ENCODE data around the gene CLSTN2. TPM values are rescaled to one million over a fixed set of nuclear protein-coding genes. Genes with fewer than 3 reads are reported as not detected.

Gene CLSTN2
- total RNA-seq, 1 experiment from 2014 or later = 0.07 TPM

DNA sequence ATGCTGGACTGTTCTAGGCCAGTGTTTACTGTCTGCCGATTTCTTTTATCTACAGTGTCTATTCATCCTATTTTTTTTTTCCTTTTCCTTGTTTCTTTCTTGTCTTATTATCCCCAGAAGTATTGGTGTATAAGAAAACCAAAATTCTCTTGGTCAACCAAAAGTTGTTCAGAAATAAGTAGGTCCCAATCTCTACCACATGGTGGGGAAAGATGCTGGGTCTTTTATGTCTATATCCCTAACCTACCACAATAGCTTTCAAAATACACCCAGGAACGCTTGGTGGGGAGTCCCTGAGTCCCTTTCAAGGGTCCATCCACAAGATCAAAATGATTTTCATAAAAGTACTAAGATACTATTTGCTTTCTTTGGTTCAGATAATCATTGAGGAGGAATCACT, 225.6 kb downstream of the CLSTN2 start:
- BruUV-seq (replicated peaks) = no TSS peak
- Mint-ChIP-seq H3K9me3 (ENCODE audit: low read depth, unreplicated experiment) (peaks cover 2% of the 10 kb centered on the region), H3K4me1 (ENCODE audit: low read depth, unreplicated experiment) (no peaks in the 10 kb centered on the region), H3K36me3 (ENCODE audit: insufficient read depth, unreplicated experiment) (no peaks in the 10 kb centered on the region), H3K4me3 (ENCODE audit: low read depth, unreplicated experiment) (no peak overlapping the region), H3K27ac (ENCODE audit: unreplicated experiment) (no peak overlapping the region), H3K27me3 (ENCODE audit: unreplicated experiment) (peaks cover 22% of the 10 kb centered on the region)
- DNase-seq = no peak
- TF ChIP-seq, protein P1, sequence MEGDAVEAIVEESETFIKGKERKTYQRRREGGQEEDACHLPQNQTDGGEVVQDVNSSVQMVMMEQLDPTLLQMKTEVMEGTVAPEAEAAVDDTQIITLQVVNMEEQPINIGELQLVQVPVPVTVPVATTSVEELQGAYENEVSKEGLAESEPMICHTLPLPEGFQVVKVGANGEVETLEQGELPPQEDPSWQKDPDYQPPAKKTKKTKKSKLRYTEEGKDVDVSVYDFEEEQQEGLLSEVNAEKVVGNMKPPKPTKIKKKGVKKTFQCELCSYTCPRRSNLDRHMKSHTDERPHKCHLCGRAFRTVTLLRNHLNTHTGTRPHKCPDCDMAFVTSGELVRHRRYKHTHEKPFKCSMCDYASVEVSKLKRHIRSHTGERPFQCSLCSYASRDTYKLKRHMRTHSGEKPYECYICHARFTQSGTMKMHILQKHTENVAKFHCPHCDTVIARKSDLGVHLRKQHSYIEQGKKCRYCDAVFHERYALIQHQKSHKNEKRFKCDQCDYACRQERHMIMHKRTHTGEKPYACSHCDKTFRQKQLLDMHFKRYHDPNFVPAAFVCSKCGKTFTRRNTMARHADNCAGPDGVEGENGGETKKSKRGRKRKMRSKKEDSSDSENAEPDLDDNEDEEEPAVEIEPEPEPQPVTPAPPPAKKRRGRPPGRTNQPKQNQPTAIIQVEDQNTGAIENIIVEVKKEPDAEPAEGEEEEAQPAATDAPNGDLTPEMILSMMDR (IDR thresholded peaks at IDR 0.05; ENCODE audit: unreplicated experiment) = no peak
- CTCF ChIA-PET = no interaction called here
- intact Hi-C loops (cut with micrococcal nuclease; ENCODE audit: unreplicated experiment) = no loop called here

DNA sequence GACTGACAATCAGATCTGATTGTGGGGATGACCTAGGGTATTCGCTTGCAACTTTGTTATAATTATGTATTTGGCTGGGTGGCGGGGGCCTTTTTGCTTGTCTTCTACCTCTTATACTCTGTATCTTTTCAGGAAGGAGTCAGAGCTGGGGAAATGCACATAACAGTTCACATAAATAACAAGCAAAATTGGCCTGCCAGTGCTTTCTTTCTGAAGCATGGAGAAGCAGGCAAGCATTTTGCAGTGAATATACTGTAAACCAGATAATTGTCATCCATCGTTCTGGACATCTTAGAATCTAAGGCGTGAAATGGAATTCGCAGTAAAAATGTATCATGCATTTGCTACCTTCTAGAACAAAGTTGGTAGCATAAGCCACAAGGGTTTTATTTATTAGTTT, 227.6 kb downstream of the CLSTN2 start:
- intact Hi-C loops (cut with micrococcal nuclease; ENCODE audit: unreplicated experiment) = no loop called here
- no peaks in the 10 kb centered on the region for H3K4me1 Mint-ChIP-seq (ENCODE audit: low read depth, unreplicated experiment)
- CTCF ChIA-PET = no interaction called here
- no TSS peak for BruUV-seq (replicated peaks)
- TF ChIP-seq, protein P1 (IDR thresholded peaks at IDR 0.05; ENCODE audit: unreplicated experiment) = no peak
- DNase-seq = no peak
- no peaks in the 10 kb centered on the region for H3K36me3 Mint-ChIP-seq (ENCODE audit: insufficient read depth, unreplicated experiment)
- peaks cover 36% of the 10 kb centered on the region for H3K27me3 Mint-ChIP-seq (ENCODE audit: unreplicated experiment)
- no peak overlapping the region for H3K4me3 Mint-ChIP-seq (ENCODE audit: low read depth, unreplicated experiment)
- H3K27ac Mint-ChIP-seq (ENCODE audit: unreplicated experiment) = no peak overlapping the region
- H3K9me3 Mint-ChIP-seq (ENCODE audit: low read depth, unreplicated experiment) = peaks cover 2% of the 10 kb centered on the region

GRCh38 chr3:140163159-140163763, 228.3 kb downstream of the CLSTN2 start:
- H3K36me3 Mint-ChIP-seq (ENCODE audit: insufficient read depth, unreplicated experiment) = no peaks in the 10 kb centered on the region
- BruUV-seq (replicated peaks) = no TSS peak
- TF ChIP-seq, protein P1 (IDR thresholded peaks at IDR 0.05; ENCODE audit: unreplicated experiment) = no peak
- H3K4me1 Mint-ChIP-seq (ENCODE audit: low read depth, unreplicated experiment) = no peaks in the 10 kb centered on the region
- H3K27ac Mint-ChIP-seq (ENCODE audit: unreplicated experiment) = no peak overlapping the region
- intact Hi-C loops (cut with micrococcal nuclease; ENCODE audit: unreplicated experiment) = no loop called here
- peaks cover 2% of the 10 kb centered on the region for H3K9me3 Mint-ChIP-seq (ENCODE audit: low read depth, unreplicated experiment)
- CTCF ChIA-PET = no interaction called here
- DNase-seq = no peak
- peaks cover 36% of the 10 kb centered on the region for H3K27me3 Mint-ChIP-seq (ENCODE audit: unreplicated experiment)
- no peak overlapping the region for H3K4me3 Mint-ChIP-seq (ENCODE audit: low read depth, unreplicated experiment)

GRCh38 chr3:140164156-140164555, 229.2 kb downstream of the CLSTN2 start:
- no TSS peak for BruUV-seq (replicated peaks)
- Mint-ChIP-seq H3K36me3 (ENCODE audit: insufficient read depth, unreplicated experiment) (no peaks in the 10 kb centered on the region), H3K27ac (ENCODE audit: unreplicated experiment) (no peak overlapping the region), H3K9me3 (ENCODE audit: low read depth, unreplicated experiment) (peaks cover 2% of the 10 kb centered on the region), H3K4me1 (ENCODE audit: low read depth, unreplicated experiment) (no peaks in the 10 kb centered on the region), H3K4me3 (ENCODE audit: low read depth, unreplicated experiment) (no peak overlapping the region), H3K27me3 (ENCODE audit: unreplicated experiment) (peaks cover 36% of the 10 kb centered on the region)
- TF ChIP-seq, protein P1 (IDR thresholded peaks at IDR 0.05; ENCODE audit: unreplicated experiment) = no peak
- DNase-seq = no peak
- intact Hi-C loops (cut with micrococcal nuclease; ENCODE audit: unreplicated experiment) = no loop called here
- CTCF ChIA-PET = no interaction called here
